ENCODE results near the gene KLHL3.
A peak's percentile ranks its signal among the peaks of the same experiment; 100 is the strongest.
"Not testable (repeated sequence)": the region's sequence is repeated elsewhere in the genome, so short reads cannot be mapped to it uniquely, and the experiment has no call there.

The KLHL3 gene

GRCh38 chr5:137666461-137666850 is 69.4 kb downstream of the KLHL3 start:
- DNase-seq, result no peak

- DNase-seq, result no peak
Measured at GRCh38 chr5:137665678-137666460, 70.0 kb downstream of the KLHL3 start.

DNA sequence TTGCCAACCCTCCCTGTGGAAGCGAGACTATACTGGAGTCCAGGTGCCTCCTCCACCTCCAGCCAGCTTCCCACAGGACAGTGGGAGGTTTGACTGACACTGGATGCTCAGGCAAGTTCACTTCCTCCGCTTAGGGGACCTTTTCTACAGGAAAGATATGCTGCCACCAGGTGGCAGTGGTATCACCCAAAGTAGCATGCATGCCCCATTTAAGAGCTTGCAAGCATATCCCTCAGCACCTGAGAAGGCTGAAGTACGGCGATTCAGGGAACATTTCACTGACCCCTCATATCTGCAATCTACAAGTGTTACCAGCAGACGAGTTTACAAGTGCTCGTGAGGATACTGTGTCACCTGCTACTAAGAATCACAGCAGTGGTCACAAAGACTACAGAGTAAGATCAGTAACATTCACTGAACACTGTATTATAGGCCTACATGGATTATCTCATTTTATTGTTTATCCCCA is 75.5 kb downstream of the KLHL3 start:
- peak; percentile 44 for DNase-seq

DNA sequence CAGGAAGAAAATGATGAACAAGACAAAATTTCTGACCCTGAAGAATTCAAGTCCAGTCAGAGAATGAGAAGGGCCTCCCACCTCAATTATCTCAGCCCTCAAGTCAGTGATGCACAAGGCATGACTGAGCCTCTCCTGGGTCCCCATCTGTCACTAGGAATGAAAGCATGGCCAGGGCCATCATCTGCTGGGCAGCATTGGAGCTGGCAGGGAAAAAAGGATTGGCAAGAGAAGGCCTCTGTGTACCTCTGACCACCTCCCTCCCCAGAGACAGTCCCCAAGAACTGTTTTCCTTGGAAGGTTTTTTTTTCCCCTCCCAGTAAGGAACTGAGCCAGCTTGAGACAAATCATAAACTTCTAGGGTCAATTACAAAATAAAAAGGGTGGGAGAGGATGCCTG is 76.7 kb downstream of the KLHL3 start:
- DNase-seq, result no peak

GRCh38 chr5:137658324-137658723 is 77.6 kb downstream of the KLHL3 start:
- DNase-seq, result no peak

DNA sequence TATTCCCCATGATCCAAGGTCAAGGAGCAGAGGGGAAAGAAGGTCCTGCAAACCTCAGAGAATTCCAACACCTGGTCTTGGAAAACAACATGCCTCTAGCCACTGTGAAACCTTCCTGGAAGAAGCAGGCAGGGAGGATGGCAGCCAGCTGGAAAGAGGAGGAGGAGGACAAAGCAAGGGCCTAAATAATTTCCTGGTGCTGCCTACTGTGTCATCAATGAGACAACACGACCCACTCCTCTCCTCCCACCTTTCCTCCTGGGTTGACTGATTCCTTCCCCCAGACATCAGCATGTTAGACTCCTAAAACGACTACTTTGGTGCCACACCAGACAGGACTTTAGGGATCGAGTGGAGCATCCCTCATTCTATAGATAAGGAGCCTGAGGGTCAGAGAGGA is 78.8 kb downstream of the KLHL3 start:
- DNase-seq, result no peak

DNA sequence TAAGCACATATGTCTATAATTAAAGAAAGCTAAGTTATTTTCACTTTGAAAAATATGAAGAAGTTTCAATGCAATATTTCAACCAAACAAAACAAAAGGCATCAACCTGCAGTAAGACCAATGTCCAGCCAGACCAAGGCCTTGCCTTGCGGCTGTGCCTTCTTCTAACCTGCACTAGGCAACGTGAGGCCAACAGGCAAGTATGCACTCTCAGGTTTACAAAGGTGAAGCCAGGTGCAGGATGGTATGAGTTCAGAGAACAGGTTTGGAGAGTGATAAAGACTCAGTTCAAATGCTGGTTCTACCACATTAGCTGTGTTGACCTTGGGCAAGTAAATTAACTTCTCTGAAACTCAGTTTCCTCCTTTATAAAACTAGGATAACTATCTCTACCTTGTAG is 79.3 kb downstream of the KLHL3 start:
- DNase-seq, result no peak

GRCh38 chr5:137651022-137651421 is 84.9 kb downstream of the KLHL3 start:
- no peak for DNase-seq

GRCh38 chr5:137649228-137649935 is 86.5 kb downstream of the KLHL3 start:
- DNase-seq, result peak; percentile 72

- DNase-seq, result no peak
Measured at GRCh38 chr5:137648361-137648760, 87.5 kb downstream of the KLHL3 start.

DNA sequence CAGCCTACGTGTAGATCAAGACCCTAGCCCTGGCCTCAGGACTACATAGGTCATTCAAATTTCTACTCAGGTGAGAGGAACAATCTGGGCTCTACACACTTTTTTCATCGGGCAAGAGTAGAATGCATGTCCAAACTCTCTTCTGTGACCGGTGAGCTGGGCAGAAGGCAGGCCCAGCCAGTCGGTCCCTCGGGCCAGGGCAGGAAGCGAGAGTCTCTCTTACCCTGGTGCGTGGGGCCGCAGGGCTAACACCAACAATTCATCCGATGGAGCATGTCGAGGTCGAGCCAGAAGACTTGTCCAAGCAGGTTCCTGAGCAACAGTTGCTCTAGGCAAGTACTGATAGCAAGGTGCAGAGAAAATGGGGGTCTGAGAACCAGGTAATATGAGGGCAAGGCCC is 88.5 kb downstream of the KLHL3 start:
- DNase-seq, result no peak

GRCh38 chr5:137646761-137647160 is 89.1 kb downstream of the KLHL3 start:
- no peak for DNase-seq

DNA sequence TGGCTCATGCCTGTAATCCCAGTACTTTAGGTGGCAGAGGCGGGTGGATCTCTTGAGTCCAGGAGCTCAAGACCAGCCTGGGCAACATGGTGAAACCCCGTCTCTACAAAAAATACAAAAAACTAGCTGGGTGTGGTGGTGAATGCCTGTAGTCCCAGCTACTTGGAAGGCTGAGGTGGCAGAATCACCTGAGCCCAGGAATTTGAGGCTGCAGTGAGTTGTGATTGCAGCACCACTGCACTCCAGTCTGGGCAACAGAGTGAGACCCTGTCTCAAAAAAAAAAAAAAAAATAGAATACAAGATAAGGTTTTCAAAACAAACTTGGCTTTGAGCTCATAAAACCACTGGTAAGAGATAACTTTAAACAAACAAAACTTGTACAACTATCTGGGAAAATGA is 92.8 kb downstream of the KLHL3 start:
- DNase-seq, result not testable (repeated sequence)

GRCh38 chr5:137642091-137642490 is 93.8 kb downstream of the KLHL3 start:
- DNase-seq, result no peak

DNA sequence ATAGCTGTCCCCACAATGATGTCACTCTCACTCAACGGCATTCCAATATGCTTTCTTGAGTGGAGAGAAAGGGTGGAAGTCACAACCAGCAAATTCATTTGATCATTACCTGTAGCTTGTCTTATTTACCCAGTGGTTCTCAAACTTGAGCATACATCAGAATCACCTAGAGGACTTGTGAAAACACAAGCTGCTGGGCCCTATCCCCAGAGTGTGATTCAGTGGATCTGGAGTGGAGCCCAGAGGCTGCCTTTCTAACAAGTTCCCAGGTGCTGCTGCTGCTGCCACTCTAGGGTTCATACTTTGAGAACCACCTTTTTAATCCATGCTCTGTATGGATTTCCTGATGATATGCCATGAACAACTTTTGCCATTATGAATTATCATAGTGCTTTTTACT is 94.7 kb downstream of the KLHL3 start:
- DNase-seq, result no peak

- DNase-seq, result no peak
Measured at GRCh38 chr5:137639645-137640044, 96.2 kb downstream of the KLHL3 start.

- no peak for DNase-seq
Measured at GRCh38 chr5:137638841-137639240, 97.0 kb downstream of the KLHL3 start.

- no peak for DNase-seq
Measured at GRCh38 chr5:137636830-137637714, 98.8 kb downstream of the KLHL3 start.

DNA sequence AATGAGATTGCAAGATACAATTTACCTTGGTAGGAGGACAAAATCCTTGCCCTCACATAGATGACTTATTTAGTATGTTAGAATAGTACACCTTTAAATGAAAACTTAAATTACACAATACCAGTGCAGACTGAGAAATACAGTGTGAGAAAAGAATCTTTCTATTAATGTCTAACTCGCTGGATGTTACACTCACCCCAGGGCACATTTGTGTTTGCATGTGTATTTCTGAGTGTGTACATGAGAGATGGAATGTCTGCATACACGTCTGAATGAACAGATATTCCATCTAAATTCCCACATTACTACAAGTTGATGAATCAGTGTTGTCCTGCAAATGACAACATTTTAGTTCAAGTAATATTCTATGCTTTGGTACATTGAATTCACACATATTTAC is 99.8 kb downstream of the KLHL3 start:
- no peak for DNase-seq

GRCh38 chr5:137635521-137635921 is 100.4 kb downstream of the KLHL3 start:
- DNase-seq, result no peak

GRCh38 chr5:137633896-137634295 is 102.0 kb downstream of the KLHL3 start:
- DNase-seq, result no peak

- no peak for DNase-seq
Measured at GRCh38 chr5:137632716-137633115, 103.2 kb downstream of the KLHL3 start.

- DNase-seq, result no peak
Measured at GRCh38 chr5:137631453-137631852, 104.4 kb downstream of the KLHL3 start.
